NCI-H748 treated with DMSO at 0.1 percent for 48 hours (cell line): ENCODE results near the gene PITPNM2.

ENCODE experiments used
- DNase-seq: peaks from one replicate; lab custom pipeline; 2025; lab: John Stamatoyannopoulos, UW

PITPNM2 gene

GRCh38 chr12:123150744-123151456, at the start of gene PITPNM2:
TSS of gene PITPNM2 (minus strand) at chr12:123151090. CDS start at chr12:123034590, 116,500 bp downstream.
- peak; percentile 14 for DNase-seq

- no peak for DNase-seq
These were observed 49.5 kb upstream of the PITPNM2 start for GRCh38 chr12:123200414-123200813.

- no peak for DNase-seq
These were observed 49.0 kb upstream of the PITPNM2 start for GRCh38 chr12:123199936-123200335.

GRCh38 chr12:123187637-123188036, 36.7 kb upstream of the PITPNM2 start:
- no peak for DNase-seq

GRCh38 chr12:123180171-123180570, 29.3 kb upstream of the PITPNM2 start:
- no peak for DNase-seq

- DNase-seq, result no peak
These were observed 21.1 kb upstream of the PITPNM2 start for GRCh38 chr12:123171967-123172366.

- DNase-seq, result no peak
These were observed 16.4 kb upstream of the PITPNM2 start for GRCh38 chr12:123167329-123167728.

GRCh38 chr12:123165537-123165936, 14.6 kb upstream of the PITPNM2 start:
- DNase-seq, result no peak

- no peak for DNase-seq
These were observed 13.9 kb upstream of the PITPNM2 start for GRCh38 chr12:123164710-123165261.

- no peak for DNase-seq
These were observed 13.3 kb upstream of the PITPNM2 start for GRCh38 chr12:123164222-123164621.

GRCh38 chr12:123163227-123163626, 12.3 kb upstream of the PITPNM2 start:
- no peak for DNase-seq

GRCh38 chr12:123160801-123161487, 10.1 kb upstream of the PITPNM2 start:
- no peak for DNase-seq

GRCh38 chr12:123153906-123154305, 3.0 kb upstream of the PITPNM2 start:
- DNase-seq, result no peak

GRCh38 chr12:123152833-123153232, 1.9 kb upstream of the PITPNM2 start:
- no peak for DNase-seq

GRCh38 chr12:123151457-123152454, 866 bp upstream of the PITPNM2 start:
- no peak for DNase-seq

GRCh38 chr12:123150275-123150743, 581 bp downstream of the PITPNM2 start:
- no peak for DNase-seq

- DNase-seq, result no peak
These were observed 1.2 kb downstream of the PITPNM2 start for GRCh38 chr12:123149501-123150274.

GRCh38 chr12:123149088-123149487, 1.8 kb downstream of the PITPNM2 start:
- DNase-seq, result no peak

GRCh38 chr12:123148655-123149054, 2.2 kb downstream of the PITPNM2 start:
- no peak for DNase-seq

GRCh38 chr12:123148223-123148622, 2.7 kb downstream of the PITPNM2 start:
- DNase-seq, result no peak

- no peak for DNase-seq
These were observed 5.7 kb downstream of the PITPNM2 start for GRCh38 chr12:123145211-123145610.
